ENCODE data around the gene ENO1.
"Not testable (repeated sequence)": the region's sequence is repeated elsewhere in the genome, so short reads cannot be mapped to it uniquely, and the experiment has no call there.

The ENO1 gene

DNA sequence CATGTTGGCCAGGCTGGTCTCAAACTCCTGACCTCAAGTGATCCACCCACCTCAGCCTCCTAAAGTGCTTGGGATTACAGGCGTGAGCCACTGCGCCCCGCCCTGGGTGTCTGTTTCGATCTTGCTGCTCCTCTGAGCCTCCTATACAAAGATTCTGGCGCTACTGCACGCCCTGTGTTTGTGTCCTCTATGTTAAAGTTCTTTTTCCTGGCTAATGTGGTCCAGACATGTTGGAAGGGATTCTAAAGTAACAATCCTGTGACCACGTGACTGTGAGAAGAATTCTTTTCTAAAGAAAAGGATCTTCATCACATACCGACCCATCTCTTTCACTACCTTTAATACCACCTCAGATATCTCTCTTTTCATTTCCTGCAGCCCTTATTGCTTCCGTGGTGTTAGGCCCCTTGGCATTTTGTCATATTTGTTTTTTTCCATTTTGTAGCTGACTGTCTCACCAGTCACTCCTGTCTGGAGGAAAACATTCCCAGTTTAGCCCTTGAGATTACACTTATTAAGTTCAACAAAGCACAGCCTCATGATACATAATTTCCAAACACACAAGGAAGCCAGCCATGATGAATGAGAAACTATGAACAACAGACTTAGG, 27.2 kb upstream of the ENO1 start:
- DNase-seq = no peak
- no peaks in the 10 kb centered on the region for H3K9me3 Mint-ChIP-seq
- peaks cover 3% of the 10 kb centered on the region for H3K36me3 Mint-ChIP-seq (ENCODE audit: insufficient read depth)
- H3K27ac Mint-ChIP-seq = peak overlapping the region; percentile 14 to 18
- peaks cover 0 to 2% of the 10 kb centered on the region in 2 donors for H3K4me1 Mint-ChIP-seq (ENCODE audit: low read depth in 2 of 2)
- ATAC-seq (replicated peaks) = no peak
- H3K4me3 Mint-ChIP-seq = no peak overlapping the region
- H3K27me3 Mint-ChIP-seq = no peaks in the 10 kb centered on the region

DNA sequence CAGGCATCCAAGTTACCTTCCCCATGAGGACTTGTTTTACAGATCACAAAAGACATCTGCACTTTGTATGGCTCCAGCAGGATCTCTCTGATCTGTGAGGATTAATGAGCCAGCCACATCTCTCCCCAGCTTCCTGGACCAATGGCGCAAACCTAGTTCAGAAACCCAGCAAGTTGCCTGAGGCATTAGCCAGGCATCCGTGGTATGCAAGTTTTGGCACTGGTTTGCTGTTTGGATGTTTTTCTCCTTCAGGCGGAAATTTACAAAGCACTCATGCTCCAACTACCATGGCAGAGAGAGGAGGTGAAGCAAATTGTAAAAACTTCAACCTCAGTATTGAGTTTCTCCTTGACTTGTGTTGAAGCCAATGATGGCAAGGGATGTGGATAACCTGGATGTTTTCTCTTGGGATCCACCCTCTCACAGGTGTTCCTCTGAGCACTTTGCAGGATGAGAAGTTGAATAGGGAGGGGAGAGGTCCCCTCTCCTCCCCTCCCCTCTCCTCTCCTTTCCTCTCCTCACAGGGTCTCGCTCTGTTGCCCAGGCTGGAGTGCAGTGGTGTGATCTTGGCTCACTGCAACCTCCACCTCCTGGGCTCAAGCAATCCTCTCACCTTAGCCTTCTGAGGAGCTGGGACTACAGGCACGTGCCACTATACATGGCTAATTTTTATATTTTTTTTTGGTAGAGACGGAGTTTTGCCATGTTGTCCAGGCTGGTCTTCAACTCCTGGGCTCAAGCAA, 25.6 kb upstream of the ENO1 start:
- Mint-ChIP-seq H3K4me3 (no peak overlapping the region), H3K27me3 (no peaks in the 10 kb centered on the region), H3K27ac (no peak overlapping the region), H3K36me3 (ENCODE audit: insufficient read depth) (peaks cover 6% of the 10 kb centered on the region), H3K9me3 (no peaks in the 10 kb centered on the region), H3K4me1 (ENCODE audit: low read depth in 2 of 2) (peaks cover 6 to 7% of the 10 kb centered on the region in 2 donors)
- no peak for ATAC-seq (replicated peaks)
- no peak for DNase-seq

- H3K36me3 Mint-ChIP-seq (ENCODE audit: insufficient read depth) = peaks cover 6% of the 10 kb centered on the region
- peaks cover 6 to 7% of the 10 kb centered on the region in 2 donors for H3K4me1 Mint-ChIP-seq (ENCODE audit: low read depth in 2 of 2)
- no peaks in the 10 kb centered on the region for H3K27me3 Mint-ChIP-seq
- DNase-seq (no peak), ATAC-seq (replicated peaks) (no peak)
- H3K4me3 Mint-ChIP-seq = no peak overlapping the region
- H3K9me3 Mint-ChIP-seq = no peaks in the 10 kb centered on the region
- no peak overlapping the region for H3K27ac Mint-ChIP-seq
Measured at GRCh38 chr1:8903410-8903809, 24.9 kb upstream of the ENO1 start.

GRCh38 chr1:8902765-8903164, 24.3 kb upstream of the ENO1 start:
- peaks cover 6 to 7% of the 10 kb centered on the region in 2 donors for H3K4me1 Mint-ChIP-seq (ENCODE audit: low read depth in 2 of 2)
- H3K27me3 Mint-ChIP-seq = no peaks in the 10 kb centered on the region
- no peak overlapping the region for H3K27ac Mint-ChIP-seq
- ATAC-seq (replicated peaks) = no peak
- no peaks in the 10 kb centered on the region for H3K9me3 Mint-ChIP-seq
- no peak overlapping the region for H3K4me3 Mint-ChIP-seq
- DNase-seq = no peak
- peaks cover 6% of the 10 kb centered on the region for H3K36me3 Mint-ChIP-seq (ENCODE audit: insufficient read depth)

- H3K36me3 Mint-ChIP-seq (ENCODE audit: insufficient read depth); H3K4me3 Mint-ChIP-seq; H3K27me3 Mint-ChIP-seq; H3K9me3 Mint-ChIP-seq; ATAC-seq (replicated peaks); DNase-seq; H3K4me1 Mint-ChIP-seq (ENCODE audit: low read depth in 2 of 2): not testable (repeated sequence)
- peak overlapping the region in 1 of 2 donors; percentile 12 for H3K27ac Mint-ChIP-seq
Measured at GRCh38 chr1:8900684-8901083, 22.2 kb upstream of the ENO1 start.

GRCh38 chr1:8899046-8899445, 20.6 kb upstream of the ENO1 start:
- no peak for DNase-seq
- Mint-ChIP-seq H3K36me3 (ENCODE audit: insufficient read depth) (peaks cover 3% of the 10 kb centered on the region), H3K4me1 (ENCODE audit: low read depth in 2 of 2) (peaks cover 6 to 7% of the 10 kb centered on the region in 2 donors), H3K27ac (peak overlapping the region in 1 of 2 donors; percentile 96), H3K9me3 (no peaks in the 10 kb centered on the region), H3K4me3 (peak overlapping the region in 1 of 2 donors; percentile 72), H3K27me3 (no peaks in the 10 kb centered on the region)
- no peak for ATAC-seq (replicated peaks)

- peak overlapping the region in 1 of 2 donors; percentile 96 for H3K27ac Mint-ChIP-seq
- not testable (repeated sequence) for H3K4me1 Mint-ChIP-seq (ENCODE audit: low read depth in 2 of 2); ATAC-seq (replicated peaks); H3K4me3 Mint-ChIP-seq; H3K36me3 Mint-ChIP-seq (ENCODE audit: insufficient read depth); DNase-seq; H3K9me3 Mint-ChIP-seq; H3K27me3 Mint-ChIP-seq
Measured at GRCh38 chr1:8898418-8898817, 19.9 kb upstream of the ENO1 start.

- H3K4me1 Mint-ChIP-seq (ENCODE audit: low read depth in 2 of 2); H3K27me3 Mint-ChIP-seq; H3K9me3 Mint-ChIP-seq; H3K27ac Mint-ChIP-seq; DNase-seq; H3K36me3 Mint-ChIP-seq (ENCODE audit: insufficient read depth); ATAC-seq (replicated peaks); H3K4me3 Mint-ChIP-seq: not testable (repeated sequence)
Measured at GRCh38 chr1:8897505-8897904, 19.0 kb upstream of the ENO1 start.

DNA sequence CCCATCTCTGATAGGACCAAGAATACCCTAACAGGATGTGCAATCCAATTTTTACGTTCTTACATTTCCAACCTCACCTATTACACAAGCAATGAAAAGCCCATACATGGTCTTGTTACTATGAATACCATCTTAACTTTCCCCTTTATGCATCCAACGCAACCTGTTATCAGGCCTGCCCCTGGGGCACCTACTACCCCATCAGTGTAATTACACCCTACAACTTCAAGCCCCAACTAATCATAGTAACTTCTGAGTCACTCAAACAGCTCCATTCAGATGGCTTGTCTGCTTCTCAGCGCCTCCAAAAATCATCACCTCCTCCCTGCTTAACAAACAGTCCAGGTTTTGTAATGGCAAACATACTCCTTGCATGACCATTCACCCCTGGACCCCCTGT, 18.3 kb upstream of the ENO1 start:
- H3K9me3 Mint-ChIP-seq; ATAC-seq (replicated peaks); H3K27me3 Mint-ChIP-seq; DNase-seq; H3K4me3 Mint-ChIP-seq; H3K4me1 Mint-ChIP-seq (ENCODE audit: low read depth in 2 of 2); H3K27ac Mint-ChIP-seq; H3K36me3 Mint-ChIP-seq (ENCODE audit: insufficient read depth): not testable (repeated sequence)

DNA sequence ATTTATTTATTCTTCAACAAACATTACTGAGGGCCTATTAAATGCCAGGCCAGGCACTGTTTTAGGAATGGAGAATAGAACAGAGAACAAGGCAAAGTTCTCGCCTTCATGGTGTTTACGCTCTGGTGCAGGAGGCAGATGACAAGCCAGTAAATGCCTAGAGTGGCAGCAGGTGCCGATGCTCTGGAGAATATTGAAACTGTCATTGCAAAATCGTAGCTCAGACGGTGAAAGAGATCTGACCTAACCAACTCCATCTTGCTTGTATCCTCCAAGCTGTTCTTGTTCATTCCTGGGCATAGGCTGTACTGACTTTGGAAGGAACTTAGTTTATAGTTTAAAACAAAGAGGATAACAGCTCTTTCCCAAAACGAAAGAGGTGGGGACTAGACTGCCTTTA, 13.5 kb upstream of the ENO1 start:
- Mint-ChIP-seq H3K9me3 (no peaks in the 10 kb centered on the region), H3K36me3 (ENCODE audit: insufficient read depth) (no peaks in the 10 kb centered on the region), H3K4me3 (no peak overlapping the region), H3K27me3 (no peaks in the 10 kb centered on the region), H3K27ac (no peak overlapping the region), H3K4me1 (ENCODE audit: low read depth in 2 of 2) (no peaks in the 10 kb centered on the region)
- DNase-seq (no peak), ATAC-seq (replicated peaks) (no peak)

DNA sequence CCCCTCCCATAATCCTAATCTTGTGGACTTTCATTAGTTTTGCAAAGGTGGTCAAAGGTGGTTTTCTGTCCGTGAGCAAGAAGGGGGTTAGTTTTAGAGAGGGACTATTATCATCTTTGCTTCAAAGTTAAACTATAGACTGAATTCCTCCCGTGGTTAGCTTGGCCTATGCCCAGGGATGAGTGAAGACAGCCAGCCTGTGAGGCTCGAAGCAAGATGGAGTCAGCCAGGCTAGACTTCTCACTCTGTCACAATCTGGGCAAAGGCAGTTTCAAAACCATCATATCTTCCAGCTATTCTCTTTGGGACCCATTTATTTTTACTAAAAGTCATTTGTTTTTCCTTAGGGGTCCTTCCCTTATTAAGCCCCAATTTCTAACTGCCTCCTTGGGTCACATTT, 12.9 kb upstream of the ENO1 start:
- DNase-seq (no peak), ATAC-seq (replicated peaks) (no peak)
- Mint-ChIP-seq H3K27me3 (no peaks in the 10 kb centered on the region), H3K36me3 (ENCODE audit: insufficient read depth) (no peaks in the 10 kb centered on the region), H3K4me3 (no peak overlapping the region), H3K4me1 (ENCODE audit: low read depth in 2 of 2) (no peaks in the 10 kb centered on the region), H3K9me3 (no peaks in the 10 kb centered on the region), H3K27ac (no peak overlapping the region)

DNA sequence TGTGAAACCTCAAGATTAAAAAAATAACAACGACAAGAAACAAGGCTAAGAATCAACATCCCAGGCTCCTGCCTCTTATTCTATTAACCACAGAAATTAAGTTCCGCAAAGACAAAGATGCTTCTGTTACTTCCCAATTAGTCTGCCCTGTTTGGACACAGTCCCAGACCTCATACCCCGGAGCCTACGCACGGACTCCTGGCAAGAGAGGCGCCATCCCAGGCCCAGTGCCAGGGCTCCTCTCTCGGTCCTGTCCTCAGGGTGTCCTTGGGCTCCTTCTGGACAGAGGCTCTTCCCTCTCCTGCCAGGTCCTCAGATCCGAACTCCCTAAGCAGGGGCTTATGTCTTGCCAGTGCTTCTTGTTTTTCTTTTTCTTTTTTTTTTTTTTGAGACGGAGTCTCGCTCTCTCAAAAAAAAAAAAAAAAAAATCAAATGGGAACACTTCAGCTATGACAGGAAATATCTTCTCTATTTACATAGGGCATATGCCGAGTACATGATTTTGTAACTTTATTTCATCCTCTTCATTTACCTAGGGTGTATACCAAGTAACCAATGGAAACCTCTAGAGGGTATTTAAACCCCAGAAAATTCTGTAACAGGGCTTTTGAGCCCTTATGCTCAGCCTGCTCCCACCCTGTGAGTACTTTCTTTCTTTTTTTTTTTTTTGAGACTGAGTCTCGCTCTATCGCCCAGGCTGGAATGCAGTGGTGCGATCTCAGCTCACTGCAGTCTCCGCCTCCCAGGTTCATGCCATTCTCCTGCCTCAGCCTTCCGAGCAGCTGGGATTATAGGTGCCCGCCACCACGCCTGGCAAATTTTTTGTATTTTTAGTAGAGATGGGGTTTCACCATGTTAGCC, 11.7 kb upstream of the ENO1 start:
- Mint-ChIP-seq H3K4me3 (no peak overlapping the region), H3K36me3 (ENCODE audit: insufficient read depth) (no peaks in the 10 kb centered on the region), H3K4me1 (ENCODE audit: low read depth in 2 of 2) (no peaks in the 10 kb centered on the region), H3K27ac (no peak overlapping the region), H3K27me3 (no peaks in the 10 kb centered on the region), H3K9me3 (no peaks in the 10 kb centered on the region)
- DNase-seq (no peak), ATAC-seq (replicated peaks) (no peak)

GRCh38 chr1:8889103-8889846, 10.8 kb upstream of the ENO1 start:
- no peak overlapping the region for H3K27ac Mint-ChIP-seq
- ATAC-seq (replicated peaks) = no peak
- H3K4me3 Mint-ChIP-seq = no peak overlapping the region
- H3K4me1 Mint-ChIP-seq (ENCODE audit: low read depth in 2 of 2) = no peaks in the 10 kb centered on the region
- DNase-seq = no peak
- H3K27me3 Mint-ChIP-seq = no peaks in the 10 kb centered on the region
- H3K36me3 Mint-ChIP-seq (ENCODE audit: insufficient read depth) = no peaks in the 10 kb centered on the region
- no peaks in the 10 kb centered on the region for H3K9me3 Mint-ChIP-seq

Data from effector memory CD8-positive, alpha-beta T cell (primary cell).